Measurements from ENCODE around the gene MAPK8IP3. TPM values are rescaled to one million over a fixed set of nuclear protein-coding genes. Genes with fewer than 3 reads are reported as not detected.
A peak's percentile ranks its signal among the peaks of the same experiment; 100 is the strongest.
"Not testable (repeated sequence)": the region's sequence is repeated elsewhere in the genome, so short reads cannot be mapped to it uniquely, and the experiment has no call there.

Gene MAPK8IP3
- polyA plus RNA-seq, 1 donor (not counting 4 experiments of a cell fraction or from before 2014, with no cell fraction given) = 11.7 TPM

- Histone ChIP-seq H3K9ac (ENCODE audit: control insufficient read depth, extremely low read depth, insufficient read depth, low read length) (no peak overlapping the region), H3K79me2 (ENCODE audit: control insufficient read depth, insufficient read depth, low read length) (peaks cover 7% of the 10 kb centered on the region), H2AFZ (ENCODE audit: control insufficient read depth, low read length) (no peak overlapping the region), H3K4me1 (ENCODE audit: control insufficient read depth, extremely low read depth, insufficient read depth, low read length) (peaks cover 39% of the 10 kb centered on the region), H4K20me1 (ENCODE audit: control insufficient read depth, extremely low read depth, insufficient read depth, low read length) (no peaks in the 10 kb centered on the region), H3K9me3 (ENCODE audit: control insufficient read depth, low read depth, low read length) (peaks cover 5% of the 10 kb centered on the region), H3K36me3 (ENCODE audit: control insufficient read depth in 2 of 2, extremely low read depth in 1 of 2, insufficient read depth in 2 of 2, low read length in 2 of 2) (peaks cover 32 to 50% of the 10 kb centered on the region in 2 experiments), H3K9me1 (ENCODE audit: control insufficient read depth, extremely low read depth, insufficient read depth, low read length) (no peaks in the 10 kb centered on the region), H3K27me3 (ENCODE audit: control insufficient read depth, extremely low read depth, insufficient read depth, low read length) (no peaks in the 10 kb centered on the region), H3K27ac (ENCODE audit: control insufficient read depth, insufficient read depth, low read length) (no peak overlapping the region), H3K4me2 (ENCODE audit: control insufficient read depth, extremely low read depth, insufficient read depth, low read depth, low read length) (no peak overlapping the region), H3K4me3 (ENCODE audit: control insufficient read depth in 2 of 3, extremely low read depth in 1 of 3, insufficient read depth in 2 of 3, low read depth in 1 of 3, low read length in 3 of 3) (no peak overlapping the region)
- DNase-seq (ENCODE audit: low read depth, low spot score) (no peak), FAIRE-seq (no peak)
- dilution Hi-C loops (cut with MboI; ENCODE audit: extremely low pct_ligation_motif_present, low sequenced_read_pairs) = no loop called here
- no peak for TF ChIP-seq EZH2 (IDR thresholded peaks at IDR 0.05; ENCODE audit: low read length)
- TF ChIP-seq, protein P1, sequence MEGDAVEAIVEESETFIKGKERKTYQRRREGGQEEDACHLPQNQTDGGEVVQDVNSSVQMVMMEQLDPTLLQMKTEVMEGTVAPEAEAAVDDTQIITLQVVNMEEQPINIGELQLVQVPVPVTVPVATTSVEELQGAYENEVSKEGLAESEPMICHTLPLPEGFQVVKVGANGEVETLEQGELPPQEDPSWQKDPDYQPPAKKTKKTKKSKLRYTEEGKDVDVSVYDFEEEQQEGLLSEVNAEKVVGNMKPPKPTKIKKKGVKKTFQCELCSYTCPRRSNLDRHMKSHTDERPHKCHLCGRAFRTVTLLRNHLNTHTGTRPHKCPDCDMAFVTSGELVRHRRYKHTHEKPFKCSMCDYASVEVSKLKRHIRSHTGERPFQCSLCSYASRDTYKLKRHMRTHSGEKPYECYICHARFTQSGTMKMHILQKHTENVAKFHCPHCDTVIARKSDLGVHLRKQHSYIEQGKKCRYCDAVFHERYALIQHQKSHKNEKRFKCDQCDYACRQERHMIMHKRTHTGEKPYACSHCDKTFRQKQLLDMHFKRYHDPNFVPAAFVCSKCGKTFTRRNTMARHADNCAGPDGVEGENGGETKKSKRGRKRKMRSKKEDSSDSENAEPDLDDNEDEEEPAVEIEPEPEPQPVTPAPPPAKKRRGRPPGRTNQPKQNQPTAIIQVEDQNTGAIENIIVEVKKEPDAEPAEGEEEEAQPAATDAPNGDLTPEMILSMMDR (optimal IDR thresholded peaks at IDR 0.05 in 1 of 3, IDR thresholded peaks at IDR 0.05 in 1 of 3, conservative IDR thresholded peaks at IDR 0.05 in 1 of 3; ENCODE audit: extremely low read depth in 1 of 3, insufficient read depth in 2 of 3, low read length in 3 of 3) = no peak
Observed at GRCh38 chr16:1700246-1700645, 5.7 kb upstream of the MAPK8IP3 start.

DNA sequence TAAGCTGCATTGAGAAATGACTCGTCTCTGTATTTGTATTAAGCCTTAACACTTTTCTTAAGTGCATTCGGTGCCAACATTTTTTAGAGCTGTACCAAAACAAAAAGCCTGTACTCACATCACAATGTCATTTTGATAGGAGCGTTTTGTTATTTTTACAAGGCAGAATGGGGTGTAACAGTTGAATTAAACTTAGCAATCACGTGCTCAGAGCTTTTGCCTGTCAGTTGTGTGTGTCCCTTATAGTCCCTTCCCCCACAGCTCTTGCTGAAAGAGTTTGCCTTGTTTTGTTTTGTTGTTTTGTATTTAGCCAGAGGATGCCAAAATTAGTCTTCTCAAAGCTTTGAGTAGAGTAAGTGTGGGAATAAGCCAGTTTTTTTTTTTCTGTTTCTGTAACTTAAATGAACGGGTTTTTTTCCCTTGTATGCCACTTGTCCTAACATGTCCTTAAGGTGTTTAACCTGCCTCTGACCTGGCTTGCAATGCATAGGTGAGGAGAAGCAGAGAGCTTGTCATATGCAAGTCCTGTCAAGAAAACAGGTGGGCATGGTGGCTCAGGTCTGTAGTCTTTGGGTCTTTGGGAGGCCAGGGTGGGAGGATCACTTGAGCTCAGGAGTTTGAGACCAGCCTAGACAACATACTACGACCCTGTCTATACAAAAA is 4.6 kb upstream of the MAPK8IP3 start:
- peaks cover 39% of the 10 kb centered on the region for H3K4me1 ChIP-seq (ENCODE audit: control insufficient read depth, extremely low read depth, insufficient read depth, low read length)
- H3K27ac ChIP-seq (ENCODE audit: control insufficient read depth, insufficient read depth, low read length) = peak overlapping the region; percentile 63
- TF ChIP-seq EZH2 (IDR thresholded peaks at IDR 0.05; ENCODE audit: low read length) = no peak
- TF ChIP-seq, protein P1 (optimal IDR thresholded peaks at IDR 0.05 in 1 of 3, IDR thresholded peaks at IDR 0.05 in 1 of 3, conservative IDR thresholded peaks at IDR 0.05 in 1 of 3; ENCODE audit: extremely low read depth in 1 of 3, insufficient read depth in 2 of 3, low read length in 3 of 3) = no peak
- no peak overlapping the region for H3K4me3 ChIP-seq (ENCODE audit: control insufficient read depth in 2 of 3, extremely low read depth in 1 of 3, insufficient read depth in 2 of 3, low read depth in 1 of 3, low read length in 3 of 3)
- peak; percentile 63 for FAIRE-seq
- H3K9me3 ChIP-seq (ENCODE audit: control insufficient read depth, low read depth, low read length) = peaks cover 5% of the 10 kb centered on the region
- no peak for DNase-seq (ENCODE audit: low read depth, low spot score)
- peak overlapping the region; percentile 29 for H3K4me2 ChIP-seq (ENCODE audit: control insufficient read depth, extremely low read depth, insufficient read depth, low read depth, low read length)
- H3K27me3 ChIP-seq (ENCODE audit: control insufficient read depth, extremely low read depth, insufficient read depth, low read length) = no peaks in the 10 kb centered on the region
- peak overlapping the region; percentile 47 for H3K9ac ChIP-seq (ENCODE audit: control insufficient read depth, extremely low read depth, insufficient read depth, low read length)
- H3K9me1 ChIP-seq (ENCODE audit: control insufficient read depth, extremely low read depth, insufficient read depth, low read length) = no peaks in the 10 kb centered on the region
- peaks cover 6% of the 10 kb centered on the region for H3K79me2 ChIP-seq (ENCODE audit: control insufficient read depth, insufficient read depth, low read length)
- no peak overlapping the region for H2AFZ ChIP-seq (ENCODE audit: control insufficient read depth, low read length)
- H3K36me3 ChIP-seq (ENCODE audit: control insufficient read depth in 2 of 2, extremely low read depth in 1 of 2, insufficient read depth in 2 of 2, low read length in 2 of 2) = peaks cover 32 to 50% of the 10 kb centered on the region in 2 experiments
- dilution Hi-C loops (cut with MboI; ENCODE audit: extremely low pct_ligation_motif_present, low sequenced_read_pairs) = no loop called here
- no peaks in the 10 kb centered on the region for H4K20me1 ChIP-seq (ENCODE audit: control insufficient read depth, extremely low read depth, insufficient read depth, low read length)

GRCh38 chr16:1705324-1705687 is 689 bp upstream of the MAPK8IP3 start:
- H2AFZ ChIP-seq (ENCODE audit: control insufficient read depth, low read length); DNase-seq (ENCODE audit: low read depth, low spot score); dilution Hi-C loops (cut with MboI; ENCODE audit: extremely low pct_ligation_motif_present, low sequenced_read_pairs); FAIRE-seq; H3K9me1 ChIP-seq (ENCODE audit: control insufficient read depth, extremely low read depth, insufficient read depth, low read length); H3K27me3 ChIP-seq (ENCODE audit: control insufficient read depth, extremely low read depth, insufficient read depth, low read length); H3K9me3 ChIP-seq (ENCODE audit: control insufficient read depth, low read depth, low read length); H4K20me1 ChIP-seq (ENCODE audit: control insufficient read depth, extremely low read depth, insufficient read depth, low read length): not testable (repeated sequence)
- Histone ChIP-seq H3K4me2 (ENCODE audit: control insufficient read depth, extremely low read depth, insufficient read depth, low read depth, low read length) (peak overlapping the region; percentile 85), H3K4me1 (ENCODE audit: control insufficient read depth, extremely low read depth, insufficient read depth, low read length) (peaks cover 46% of the 10 kb centered on the region), H3K36me3 (ENCODE audit: control insufficient read depth in 2 of 2, extremely low read depth in 1 of 2, insufficient read depth in 2 of 2, low read length in 2 of 2) (peaks cover 10 to 21% of the 10 kb centered on the region in 2 experiments), H3K9ac (ENCODE audit: control insufficient read depth, extremely low read depth, insufficient read depth, low read length) (peak overlapping the region; percentile 90), H3K79me2 (ENCODE audit: control insufficient read depth, insufficient read depth, low read length) (peaks cover 38% of the 10 kb centered on the region), H3K27ac (ENCODE audit: control insufficient read depth, insufficient read depth, low read length) (peak overlapping the region; percentile 88), H3K4me3 (ENCODE audit: control insufficient read depth in 2 of 3, extremely low read depth in 1 of 3, insufficient read depth in 2 of 3, low read depth in 1 of 3, low read length in 3 of 3) (peak overlapping the region; percentile 71 to 93 (median 80))

Data from keratinocyte (primary cell).